HG03196 (cell line): Measurements from ENCODE around the gene TMED5.

ENCODE experiments used
- ATAC-seq: cut with Tn5 transposase; IDR thresholded peaks from one replicate; pipeline ENCODE4 v1.9.1; 2021; ENCODE audit not compliant: unreplicated experiment

The TMED5 gene

DNA sequence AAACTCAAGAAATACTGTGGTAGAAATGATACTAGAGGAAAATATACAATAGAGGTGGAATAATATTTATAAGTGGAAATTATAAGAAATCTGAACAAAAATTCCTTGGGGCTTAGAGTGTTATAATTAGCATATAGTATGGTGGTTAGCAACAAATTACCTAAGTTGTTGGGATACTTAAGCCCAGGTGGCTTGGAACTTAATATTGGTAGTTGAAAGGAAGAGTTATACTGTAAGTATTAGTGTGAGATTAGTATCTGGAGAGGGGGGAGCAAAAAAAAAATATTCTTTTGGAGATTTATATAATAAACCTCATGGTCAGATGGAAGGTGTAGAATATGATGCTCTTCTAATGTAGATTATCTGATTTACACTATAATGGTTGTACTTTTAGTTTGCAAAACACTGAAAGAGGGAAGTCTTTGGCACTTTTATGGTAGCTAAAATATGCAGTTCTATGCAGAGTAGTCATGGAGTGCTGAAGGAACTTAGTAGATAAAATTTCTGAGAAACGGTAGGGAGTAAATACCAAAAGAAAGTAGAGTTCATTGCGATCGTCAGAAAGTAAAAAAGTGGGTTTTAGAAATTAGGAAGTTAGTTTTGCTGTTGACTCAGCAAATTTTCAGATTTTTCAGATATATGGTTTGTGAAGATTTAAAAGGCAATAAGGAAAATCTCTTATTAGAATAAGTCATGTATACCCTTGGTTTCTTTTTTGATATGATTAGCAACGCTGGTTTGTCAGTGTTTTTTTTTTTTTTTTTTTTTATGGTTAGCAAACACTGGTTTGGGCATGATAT is 55.5 kb downstream of the TMED5 start:
- no peak for ATAC-seq

DNA sequence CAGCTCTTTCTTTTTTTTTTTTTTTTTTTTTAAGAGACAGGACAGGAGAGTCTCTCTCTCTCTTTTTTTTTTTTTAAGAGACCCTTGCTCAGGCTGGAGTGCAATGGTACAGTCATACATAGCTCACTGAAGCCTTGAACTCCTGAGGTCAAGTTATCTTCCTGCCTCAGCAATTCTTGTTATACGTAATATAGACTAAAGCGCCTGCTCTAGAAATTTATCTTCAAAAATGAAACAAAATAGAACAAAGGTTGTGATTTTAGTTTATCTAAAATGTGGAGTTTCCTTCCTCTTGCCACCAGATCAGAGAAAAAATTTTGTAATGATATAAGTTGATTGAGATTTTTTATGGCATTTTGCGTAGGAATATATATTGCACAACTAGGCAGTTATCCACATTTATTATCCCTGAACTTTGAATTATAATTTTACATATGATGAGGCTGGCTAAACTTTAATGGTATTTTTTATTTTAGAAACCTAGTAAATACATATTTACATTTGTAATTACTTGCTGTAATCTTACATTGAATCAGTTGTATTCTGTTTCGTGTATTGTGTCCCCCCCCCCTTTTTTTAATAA is 56.9 kb downstream of the TMED5 start:
- no peak for ATAC-seq

DNA sequence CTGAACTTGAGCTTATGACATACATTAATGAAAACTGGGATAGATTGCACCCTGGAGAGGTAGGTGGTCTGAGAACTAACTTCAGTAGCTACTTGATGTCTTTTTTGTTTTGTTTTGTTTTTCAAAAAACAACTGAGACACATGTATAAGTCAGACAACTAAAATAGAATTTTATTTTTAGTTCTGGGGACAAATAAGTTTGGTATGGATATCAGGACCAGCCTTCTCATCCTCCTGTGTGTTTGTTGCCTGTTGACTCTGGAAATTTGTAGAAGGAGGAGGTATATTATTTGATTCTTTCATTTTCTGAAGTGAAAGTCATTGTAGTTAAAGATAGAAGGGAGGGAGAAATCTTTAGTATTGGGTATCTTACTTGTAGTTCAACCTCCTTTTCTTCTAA is 59.6 kb downstream of the TMED5 start:
- no peak for ATAC-seq

DNA sequence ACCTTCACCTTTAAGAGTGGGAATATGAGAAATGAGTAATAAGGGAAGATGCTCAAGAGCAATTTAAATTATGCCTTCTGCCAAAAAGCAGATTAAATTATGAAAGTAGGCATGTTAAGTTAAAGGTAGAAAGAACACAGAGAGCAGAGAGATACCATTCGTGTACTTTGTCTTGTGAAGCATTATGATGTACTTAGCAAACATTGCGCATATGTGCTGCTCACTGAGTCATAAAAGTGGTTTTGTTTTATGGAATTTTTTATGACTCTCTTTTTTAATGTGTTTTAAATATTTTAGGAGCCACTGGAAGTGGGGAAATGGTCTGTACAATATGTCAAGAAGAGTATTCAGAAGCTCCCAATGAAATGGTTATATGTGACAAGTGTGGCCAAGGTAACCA is 65.8 kb downstream of the TMED5 start:
- ATAC-seq, result no peak

DNA sequence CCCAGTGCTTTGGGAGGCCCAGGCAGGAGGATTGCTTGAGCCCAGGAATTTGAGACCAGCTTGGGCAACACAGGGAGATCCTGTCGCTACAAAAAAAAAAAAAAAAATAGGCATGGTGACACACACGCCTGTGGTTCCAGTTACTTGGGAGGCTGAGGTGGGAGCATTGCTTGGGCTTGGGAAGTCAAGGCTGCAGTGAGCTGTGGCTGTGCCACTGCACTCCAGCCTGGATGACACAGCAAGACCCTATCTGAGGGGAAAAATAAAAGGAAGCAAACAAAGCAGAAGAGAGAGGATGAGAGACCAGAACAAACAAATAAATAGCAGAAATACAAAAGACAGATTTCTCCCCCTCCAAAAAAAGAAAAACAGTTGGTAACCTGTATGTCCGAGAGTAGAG is 67.1 kb downstream of the TMED5 start:
- ATAC-seq, result no peak

GRCh38 chr1:93111561-93111960 is 68.7 kb downstream of the TMED5 start:
- no peak for ATAC-seq

DNA sequence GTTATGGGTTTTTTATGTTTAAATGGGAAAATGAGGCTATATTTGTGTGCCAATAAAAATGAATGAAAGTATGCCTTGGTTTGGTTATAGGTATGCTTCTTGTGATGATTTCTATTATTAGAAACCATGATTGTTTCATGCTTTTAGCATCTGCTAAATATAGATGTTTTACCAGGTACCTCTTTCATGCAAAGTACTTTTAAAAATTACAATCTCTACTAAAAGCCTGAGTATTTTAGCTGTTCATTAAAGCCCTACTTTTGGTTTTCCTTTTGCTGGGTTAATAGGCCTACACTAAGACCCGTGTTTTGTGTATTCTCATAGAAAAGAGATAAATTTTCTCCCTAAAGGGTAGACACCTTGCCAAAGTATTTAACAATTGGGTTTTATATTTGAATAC is 69.1 kb downstream of the TMED5 start:
- no peak for ATAC-seq

DNA sequence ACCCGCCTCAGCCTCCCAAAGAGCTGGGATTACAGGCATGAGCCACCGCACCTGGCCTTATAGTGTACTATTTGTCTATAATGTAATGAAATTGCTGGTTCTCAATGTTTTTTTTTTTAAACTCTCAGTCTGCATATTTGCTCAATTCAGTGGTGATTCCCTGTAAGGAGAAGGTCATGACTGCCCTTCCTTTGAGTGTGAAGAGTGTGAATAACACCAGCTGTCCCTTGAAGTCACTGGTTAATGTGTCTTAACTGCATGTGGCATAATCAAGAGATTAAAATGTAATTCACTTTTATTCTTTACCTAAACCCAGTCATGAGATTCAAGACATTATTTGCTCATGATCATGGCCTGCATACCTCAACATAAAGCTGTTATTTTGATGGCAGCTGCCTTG is 70.6 kb downstream of the TMED5 start:
- no peak for ATAC-seq

DNA sequence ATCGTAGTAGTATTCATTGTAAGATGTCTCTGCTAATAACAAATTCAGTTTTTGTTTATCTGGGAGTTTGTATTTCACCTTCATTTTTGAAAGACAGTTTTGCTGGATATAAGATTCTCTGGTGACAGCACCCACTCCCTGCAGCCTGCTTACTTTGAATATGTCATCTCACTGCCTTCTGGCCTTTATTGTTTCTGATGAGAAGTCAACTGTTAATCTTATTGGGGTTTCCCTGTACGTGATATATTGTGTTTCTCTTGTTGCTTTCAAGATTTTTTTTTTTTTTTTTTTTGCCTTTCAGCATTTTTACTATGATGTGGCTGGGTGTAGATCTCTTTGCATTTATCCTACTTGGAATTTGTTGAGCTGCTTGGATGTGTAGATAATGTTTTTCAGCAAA is 71.9 kb downstream of the TMED5 start:
- no peak for ATAC-seq

DNA sequence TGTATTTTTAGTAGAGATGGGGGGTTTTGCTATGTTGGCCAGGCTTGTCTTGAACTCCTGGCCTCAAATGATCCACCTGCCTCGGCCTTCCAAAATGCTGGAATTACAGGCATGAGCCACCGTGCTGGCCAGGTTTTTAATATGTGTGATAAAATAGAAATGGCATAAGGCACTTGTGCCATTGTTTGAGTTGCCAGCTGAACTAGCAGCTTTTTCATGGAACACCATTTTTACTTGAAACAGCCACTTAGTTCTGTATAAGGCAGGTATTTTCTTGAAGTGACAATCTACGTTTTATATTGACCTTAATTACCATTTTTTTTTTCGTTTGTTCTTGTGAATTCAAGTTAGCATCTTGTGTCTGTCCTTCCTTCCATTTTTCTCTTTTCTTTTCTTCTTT is 72.8 kb downstream of the TMED5 start:
- ATAC-seq, result no peak

GRCh38 chr1:93106226-93106625 is 74.0 kb downstream of the TMED5 start:
- no peak for ATAC-seq

DNA sequence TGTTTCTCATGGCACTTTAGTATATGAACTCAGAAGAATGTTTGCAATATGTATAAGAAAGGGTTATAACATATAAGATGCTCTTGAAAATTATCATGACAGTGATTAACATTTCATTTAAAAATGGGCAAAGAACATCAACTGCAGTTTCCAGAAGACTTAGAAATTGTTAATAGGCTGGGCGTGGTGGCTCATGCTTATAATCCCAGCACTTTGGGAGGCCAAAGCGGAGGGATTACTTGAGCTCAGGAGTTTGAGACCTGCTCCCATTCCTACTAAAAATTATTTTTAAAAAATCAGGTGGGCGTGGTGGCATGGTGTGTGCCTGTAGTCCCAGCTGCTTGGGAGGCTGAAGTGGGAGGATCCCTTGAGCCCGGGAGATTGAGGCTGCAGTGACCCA is 78.1 kb downstream of the TMED5 start:
- no peak for ATAC-seq
